Kidney (tissue), 14 donors: ENCODE results near the gene ASCL4. TPM values are rescaled to one million over a fixed set of nuclear protein-coding genes. Genes with fewer than 3 reads are reported as not detected.

Experiments
- DNase-seq, 5 donors: peaks; one replicate each; pipeline ENCODE4 v3.0.0-alpha.2; 2013 to 2020
- FAIRE-seq: peaks from 2 replicates; lab custom pipeline; 2012; peaks lifted over from hg19 to GRCh38; lab: Jason Lieb, UNC
- H3K27ac ChIP-seq, 2 donors: one replicate each; pipeline ENCODE4 v1.7.0; 2013; ENCODE audit warnings: low read depth in 2 of 2, low read length in 2 of 2, inconsistent platforms in 1 of 2
- H3K27me3 ChIP-seq: one replicate; pipeline ENCODE4 v1.7.1; 2013; ENCODE audit warnings: low read length, inconsistent platforms; ENCODE audit not compliant: control insufficient read depth, insufficient read depth
- H3K36me3 ChIP-seq, 3 donors: one replicate each; pipeline versions ENCODE4 v1.7.0 to v1.7.1; 2013; ENCODE audit warnings: low read length in 3 of 3, control low read depth in 1 of 3, inconsistent platforms in 1 of 3; ENCODE audit not compliant: insufficient read depth in 3 of 3, control insufficient read depth in 2 of 3
- H3K4me1 ChIP-seq, 3 donors: one replicate each; pipeline versions ENCODE4 v1.7.0 to v1.7.1; 2013; ENCODE audit warnings: low read length in 3 of 3, inconsistent platforms in 1 of 3, low read depth in 1 of 3; ENCODE audit not compliant: control insufficient read depth in 2 of 3, insufficient read depth in 2 of 3
- H3K4me3 ChIP-seq, 3 donors: one replicate each; pipeline versions ENCODE4 v1.7.0 to v1.8.1; 2013; ENCODE audit warnings: low read length in 3 of 3, control low read depth in 1 of 3, inconsistent platforms in 1 of 3
- H3K9ac ChIP-seq, 3 donors: one replicate each; pipeline versions ENCODE4 v1.7.0 to v1.7.1; 2013; ENCODE audit warnings: low read length in 3 of 3, control low read depth in 1 of 3, inconsistent platforms in 1 of 3
- H3K9me3 ChIP-seq, 3 donors: one replicate each; pipeline versions ENCODE4 v1.7.0 to v1.7.1; 2013; ENCODE audit warnings: low read length in 3 of 3, control low read depth in 1 of 3, inconsistent platforms in 1 of 3; ENCODE audit not compliant: control insufficient read depth in 2 of 3, insufficient read depth in 1 of 3
- CTCF ChIP-seq: IDR thresholded peaks from 3 replicates; pipeline ENCODE4 v1.5.1; 2012; ENCODE audit warnings: mild to moderate bottlenecking, moderate library complexity, borderline replicate concordance; ENCODE audit not compliant: insufficient read depth; ENCODE audit errors: extremely low read depth
- intact Hi-C: fragments of 100-400 bp; cut with DNase I; formaldehyde crosslinking; loops from one replicate; pipeline ENCODE4 v1.11.1; 2022
- polyA plus RNA-seq: library from polyadenylated mRNA; stranded (reverse); fragments of 350-450 nt; fragmentation: Illumina TruSeq; extraction: RNeasy Lipid Tissue Mini Kit (QIAGEN cat#74804); gene quantifications from one replicate; pipeline ENCODE4 v1.2.3, GENCODE V29; 2014; ENCODE audit warnings: low read depth, low replicate concordance; ENCODE audit not compliant: insufficient read depth
- total RNA-seq: library from RNA; stranded (reverse); fragmentation: NEBNext Ultra II Directional; extraction: Animal tissue kit (Norgen Biotek cat#: 25700); gene quantifications from one replicate; pipeline ENCODE4 v1.2.1, GENCODE V29; 2021
- donor health status: control.
- donor health status: control.
- donor health status: control.
- donor health status: control.
- donor health status: control.
- donor health status: DM: yes; HTN: yes; CAD: no.
- donor health status: Normal renal cell carcinoma (clear cell type).

Gene ASCL4
- total and polyA plus RNA-seq, 2 donors from 2014 or later: not detected

- H3K9me3 ChIP-seq: no peaks in the 10 kb centered on the region
- intact Hi-C loops: no loop called here
Measured at GRCh38 chr12:107803092-107803491, 28.6 kb downstream of the ASCL4 start.

GRCh38 chr12:107805488-107806180 lies 31.1 kb downstream of the ASCL4 start:
- Histone ChIP-seq H3K9ac (no peak overlapping the region), H3K36me3 (no peaks in the 10 kb centered on the region), H3K4me1 (no peaks in the 10 kb centered on the region), H3K27ac (no peak overlapping the region), H3K4me3 (no peak overlapping the region), H3K27me3 (no peaks in the 10 kb centered on the region), H3K9me3 (no peaks in the 10 kb centered on the region)
- intact Hi-C loops: no loop called here
- no peak for DNase-seq
- FAIRE-seq: no peak
- no peak for TF ChIP-seq CTCF

More at GRCh38 chr12:107803092-107803491, 28.6 kb downstream of the ASCL4 start:
- TF ChIP-seq CTCF: no peak
- Histone ChIP-seq H3K9ac (no peak overlapping the region), H3K4me1 (no peaks in the 10 kb centered on the region), H3K36me3 (no peaks in the 10 kb centered on the region), H3K27me3 (no peaks in the 10 kb centered on the region), H3K4me3 (no peak overlapping the region), H3K27ac (no peak overlapping the region)
- DNase-seq (no peak), FAIRE-seq (no peak)

GRCh38 chr12:107807471-107808150 lies 33.1 kb downstream of the ASCL4 start:
- Histone ChIP-seq H3K4me3 (no peak overlapping the region), H3K27ac (no peak overlapping the region), H3K9ac (no peak overlapping the region), H3K4me1 (no peaks in the 10 kb centered on the region), H3K36me3 (no peaks in the 10 kb centered on the region), H3K9me3 (no peaks in the 10 kb centered on the region), H3K27me3 (no peaks in the 10 kb centered on the region)
- intact Hi-C loops: no loop called here
- no peak for FAIRE-seq
- DNase-seq: no peak
- no peak for TF ChIP-seq CTCF
